ENCODE data around the gene RPIA.

DNA sequence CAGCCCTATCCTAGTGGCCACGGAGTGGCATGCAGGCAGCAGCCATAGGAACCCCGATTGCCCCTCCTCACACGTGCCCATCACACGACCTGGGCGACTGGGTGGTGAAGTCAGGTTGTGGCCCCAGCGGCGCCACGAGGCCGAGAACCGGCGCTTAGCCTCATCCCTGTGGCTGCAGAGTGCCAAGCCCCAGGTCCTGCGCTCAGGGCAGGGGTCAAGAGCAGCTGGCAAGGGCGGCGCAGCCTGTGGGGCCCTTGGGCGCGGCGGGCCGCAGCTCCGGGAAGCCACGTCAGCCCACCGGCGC lies 73.3 kb downstream of the RPIA start:
- TF ChIP-seq, protein P1, sequence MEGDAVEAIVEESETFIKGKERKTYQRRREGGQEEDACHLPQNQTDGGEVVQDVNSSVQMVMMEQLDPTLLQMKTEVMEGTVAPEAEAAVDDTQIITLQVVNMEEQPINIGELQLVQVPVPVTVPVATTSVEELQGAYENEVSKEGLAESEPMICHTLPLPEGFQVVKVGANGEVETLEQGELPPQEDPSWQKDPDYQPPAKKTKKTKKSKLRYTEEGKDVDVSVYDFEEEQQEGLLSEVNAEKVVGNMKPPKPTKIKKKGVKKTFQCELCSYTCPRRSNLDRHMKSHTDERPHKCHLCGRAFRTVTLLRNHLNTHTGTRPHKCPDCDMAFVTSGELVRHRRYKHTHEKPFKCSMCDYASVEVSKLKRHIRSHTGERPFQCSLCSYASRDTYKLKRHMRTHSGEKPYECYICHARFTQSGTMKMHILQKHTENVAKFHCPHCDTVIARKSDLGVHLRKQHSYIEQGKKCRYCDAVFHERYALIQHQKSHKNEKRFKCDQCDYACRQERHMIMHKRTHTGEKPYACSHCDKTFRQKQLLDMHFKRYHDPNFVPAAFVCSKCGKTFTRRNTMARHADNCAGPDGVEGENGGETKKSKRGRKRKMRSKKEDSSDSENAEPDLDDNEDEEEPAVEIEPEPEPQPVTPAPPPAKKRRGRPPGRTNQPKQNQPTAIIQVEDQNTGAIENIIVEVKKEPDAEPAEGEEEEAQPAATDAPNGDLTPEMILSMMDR (IDR thresholded peaks at IDR 0.05; ENCODE audit: insufficient read depth, low read depth, low read length): no peak
- TF ChIP-seq EZH2 (IDR thresholded peaks at IDR 0.05; ENCODE audit: insufficient read depth, low read length): no peak
